Measurements from ENCODE around the gene DENND6B. TPM values are rescaled to one million over a fixed set of nuclear protein-coding genes. Genes with fewer than 3 reads are reported as not detected.
"Not testable (repeated sequence)": the region's sequence is repeated elsewhere in the genome, so short reads cannot be mapped to it uniquely, and the experiment has no call there.

DENND6B gene
- total RNA-seq, 1 experiment from 2014 or later: 13.2 TPM

GRCh38 chr22:50337262-50338041 is 10.6 kb upstream of the DENND6B start:
- Mint-ChIP-seq H3K27me3 (ENCODE audit: unreplicated experiment) (no peaks in the 10 kb centered on the region), H3K36me3 (ENCODE audit: insufficient read depth, unreplicated experiment) (peaks cover 4% of the 10 kb centered on the region), H3K4me3 (ENCODE audit: low read depth, unreplicated experiment) (no peak overlapping the region), H3K4me1 (ENCODE audit: low read depth, unreplicated experiment) (no peaks in the 10 kb centered on the region), H3K9me3 (ENCODE audit: low read depth, unreplicated experiment) (no peaks in the 10 kb centered on the region), H3K27ac (ENCODE audit: unreplicated experiment) (no peak overlapping the region)
- CTCF ChIA-PET: no interaction called here
- BruUV-seq (replicated peaks): no TSS peak
- intact Hi-C loops (cut with micrococcal nuclease; ENCODE audit: unreplicated experiment): no loop called here
- TF ChIP-seq CTCF (IDR thresholded peaks at IDR 0.05; ENCODE audit: unreplicated experiment): no peak
- DNase-seq: no peak

GRCh38 chr22:50334433-50334832 is 7.6 kb upstream of the DENND6B start:
- CTCF ChIA-PET: interaction anchor here (0.5 kb wide), 1 partner anchor 229 kb away, joined by 3 read pairs; no protein-coding TSS in a partner anchor
- H3K27me3 Mint-ChIP-seq (ENCODE audit: unreplicated experiment); intact Hi-C loops (cut with micrococcal nuclease; ENCODE audit: unreplicated experiment); H3K9me3 Mint-ChIP-seq (ENCODE audit: low read depth, unreplicated experiment); DNase-seq; BruUV-seq (replicated peaks); H3K4me3 Mint-ChIP-seq (ENCODE audit: low read depth, unreplicated experiment); H3K27ac Mint-ChIP-seq (ENCODE audit: unreplicated experiment); H3K4me1 Mint-ChIP-seq (ENCODE audit: low read depth, unreplicated experiment); H3K36me3 Mint-ChIP-seq (ENCODE audit: insufficient read depth, unreplicated experiment): not testable (repeated sequence)

- intact Hi-C loops (cut with micrococcal nuclease; ENCODE audit: unreplicated experiment): loop anchor here (5.0 kb wide), 1 partner anchor 57 kb away; the partner anchor contains the start of gene MAPK11
- BruUV-seq (replicated peaks): no TSS peak
- no peaks in the 10 kb centered on the region for H3K27me3 Mint-ChIP-seq (ENCODE audit: unreplicated experiment)
- TF ChIP-seq CTCF (IDR thresholded peaks at IDR 0.05; ENCODE audit: unreplicated experiment): no peak
- H3K4me1 Mint-ChIP-seq (ENCODE audit: low read depth, unreplicated experiment): peaks cover 31% of the 10 kb centered on the region
- H3K36me3 Mint-ChIP-seq (ENCODE audit: insufficient read depth, unreplicated experiment): peaks cover 27% of the 10 kb centered on the region
- CTCF ChIA-PET: no interaction called here
- H3K9me3 Mint-ChIP-seq (ENCODE audit: low read depth, unreplicated experiment): no peaks in the 10 kb centered on the region
- no peak overlapping the region for H3K4me3 Mint-ChIP-seq (ENCODE audit: low read depth, unreplicated experiment)
- no peak for DNase-seq
- no peak overlapping the region for H3K27ac Mint-ChIP-seq (ENCODE audit: unreplicated experiment)
These were observed 2.4 kb upstream of the DENND6B start for GRCh38 chr22:50329236-50329635.

- no TSS peak for BruUV-seq (replicated peaks)
- H3K4me3 Mint-ChIP-seq (ENCODE audit: low read depth, unreplicated experiment): peak overlapping the region; percentile 74
- H3K27me3 Mint-ChIP-seq (ENCODE audit: unreplicated experiment): no peaks in the 10 kb centered on the region
- TF ChIP-seq CTCF (IDR thresholded peaks at IDR 0.05; ENCODE audit: unreplicated experiment): no peak
- CTCF ChIA-PET: interaction anchor here (0.6 to 1.9 kb wide), 3 partner anchors 22 to 76 kb away, joined by 3 to 5 read pairs (median 3); no protein-coding TSS in a partner anchor
- peak overlapping the region; percentile 67 for H3K27ac Mint-ChIP-seq (ENCODE audit: unreplicated experiment)
- peaks cover 31% of the 10 kb centered on the region for H3K4me1 Mint-ChIP-seq (ENCODE audit: low read depth, unreplicated experiment)
- intact Hi-C loops (cut with micrococcal nuclease; ENCODE audit: unreplicated experiment): loop anchor here (5.0 kb wide), 1 partner anchor 55 kb away; the partner anchor contains the start of gene MAPK11
- peaks cover 27% of the 10 kb centered on the region for H3K36me3 Mint-ChIP-seq (ENCODE audit: insufficient read depth, unreplicated experiment)
- H3K9me3 Mint-ChIP-seq (ENCODE audit: low read depth, unreplicated experiment): no peaks in the 10 kb centered on the region
- DNase-seq: no peak
These were observed 853 bp upstream of the DENND6B start for GRCh38 chr22:50327711-50328019.

Measured in Calu3 (cell line).